Measurements from ENCODE around the gene LGALS16. TPM values are rescaled to one million over a fixed set of nuclear protein-coding genes. Genes with fewer than 3 reads are reported as not detected.

The LGALS16 gene
- total and polyA plus RNA-seq, 2 donors (not counting 1 experiment from before 2014, with no cell fraction given), result not detected

GRCh38 chr19:39637891-39638290, 17.8 kb upstream of the LGALS16 start:
- H3K27me3 Mint-ChIP-seq, result peaks cover 80% of the 10 kb centered on the region
- Histone ChIP-seq H3K4me1 (ENCODE audit: control insufficient read depth in 2 of 2, insufficient read depth in 2 of 2, low read length in 2 of 2) (no peaks in the 10 kb centered on the region), H3K9me3 (ENCODE audit: control extremely low read depth in 1 of 3, control insufficient read depth in 2 of 3, insufficient read depth in 1 of 3, low read length in 2 of 3) (peaks cover 0 to 1% (median 0%) of the 10 kb centered on the region in 3 donors), H3K36me3 (replicated peaks in 1 of 2; ENCODE audit: control extremely low read depth in 1 of 2, control insufficient read depth in 1 of 2, extremely low read depth in 1 of 2, insufficient read depth in 2 of 2, low read length in 1 of 2) (no peaks in the 10 kb centered on the region), H3K9ac (ENCODE audit: low read length) (no peak overlapping the region), H3K4me3 (ENCODE audit: control extremely low read depth in 1 of 5, extremely low read depth in 1 of 5, insufficient read depth in 1 of 5, low read depth in 2 of 5, low read length in 4 of 5) (no peak overlapping the region), H3K79me2 (ENCODE audit: control insufficient read depth, insufficient read depth, low read length) (no peaks in the 10 kb centered on the region), H4K20me1 (ENCODE audit: control insufficient read depth, insufficient read depth, low read length, poor library complexity, severe bottlenecking) (no peaks in the 10 kb centered on the region), H3K4me2 (replicated peaks; ENCODE audit: low read depth, low read length, poor library complexity, severe bottlenecking) (no peak overlapping the region), H2AFZ (ENCODE audit: insufficient read depth, low read depth, low read length, poor library complexity, severe bottlenecking) (no peak overlapping the region), H3K27ac (ENCODE audit: low read length in 2 of 2) (no peak overlapping the region), H3K27me3 (replicated peaks in 1 of 4; ENCODE audit: control extremely low read depth in 1 of 4, control insufficient read depth in 3 of 4, insufficient read depth in 4 of 4, low read length in 3 of 4) (peaks cover 0 to 18% (median 8%) of the 10 kb centered on the region in 4 experiments)
- intact Hi-C loops (cut with micrococcal nuclease), result no loop called here
- CTCF ChIA-PET, result no interaction called here
- ATAC-seq (ENCODE audit: low read depth), result no peak
- no peak for DNase-seq
- 76% methylated on average over 4 of the region's 4 CpGs for WGBS (ENCODE audit: insufficient coverage)
- TF ChIP-seq CTCF (IDR thresholded peaks at IDR 0.05), result no peak
- no peak for TF ChIP-seq EZH2 (IDR thresholded peaks at IDR 0.05; ENCODE audit: borderline replicate concordance, insufficient read depth, low read depth, low read length, poor library complexity, severe bottlenecking)
- no peaks in the 10 kb centered on the region for H3K4me1 Mint-ChIP-seq
- H3K9me3 Mint-ChIP-seq (ENCODE audit: insufficient read depth), result peaks cover 3% of the 10 kb centered on the region
- POLR2A ChIA-PET, result no interaction called here
- no peak overlapping the region for H3K4me3 Mint-ChIP-seq
- no peak overlapping the region for H3K27ac Mint-ChIP-seq

GRCh38 chr19:39641773-39642172, 13.9 kb upstream of the LGALS16 start:
- DNase-seq (no peak), ATAC-seq (ENCODE audit: low read depth) (no peak)
- ChIA-PET CTCF (no interaction called here), POLR2A (no interaction called here)
- Mint-ChIP-seq H3K27me3 (peaks cover 73% of the 10 kb centered on the region), H3K9me3 (ENCODE audit: insufficient read depth) (no peaks in the 10 kb centered on the region), H3K4me3 (no peak overlapping the region), H3K4me1 (no peaks in the 10 kb centered on the region), H3K27ac (no peak overlapping the region)
- no peak overlapping the region for H3K4me2 ChIP-seq (replicated peaks; ENCODE audit: low read depth, low read length, poor library complexity, severe bottlenecking)
- no peaks in the 10 kb centered on the region for H3K4me1 ChIP-seq (ENCODE audit: control insufficient read depth in 2 of 2, insufficient read depth in 2 of 2, low read length in 2 of 2)
- no peak overlapping the region for H2AFZ ChIP-seq (ENCODE audit: insufficient read depth, low read depth, low read length, poor library complexity, severe bottlenecking)
- no peak overlapping the region for H3K4me3 ChIP-seq (ENCODE audit: control extremely low read depth in 1 of 5, extremely low read depth in 1 of 5, insufficient read depth in 1 of 5, low read depth in 2 of 5, low read length in 4 of 5)
- peaks cover 0 to 21% (median 16%) of the 10 kb centered on the region in 4 experiments for H3K27me3 ChIP-seq (replicated peaks in 1 of 4; ENCODE audit: control extremely low read depth in 1 of 4, control insufficient read depth in 3 of 4, insufficient read depth in 4 of 4, low read length in 3 of 4)
- no peaks in the 10 kb centered on the region for H4K20me1 ChIP-seq (ENCODE audit: control insufficient read depth, insufficient read depth, low read length, poor library complexity, severe bottlenecking)
- H3K27ac ChIP-seq (ENCODE audit: low read length in 2 of 2), result no peak overlapping the region
- H3K9me3 ChIP-seq (ENCODE audit: control extremely low read depth in 1 of 3, control insufficient read depth in 2 of 3, insufficient read depth in 1 of 3, low read length in 2 of 3), result no peaks in the 10 kb centered on the region
- no peak for TF ChIP-seq CTCF (IDR thresholded peaks at IDR 0.05)
- no peak for TF ChIP-seq EZH2 (IDR thresholded peaks at IDR 0.05; ENCODE audit: borderline replicate concordance, insufficient read depth, low read depth, low read length, poor library complexity, severe bottlenecking)
- intact Hi-C loops (cut with micrococcal nuclease), result no loop called here
- H3K9ac ChIP-seq (ENCODE audit: low read length), result no peak overlapping the region
- H3K79me2 ChIP-seq (ENCODE audit: control insufficient read depth, insufficient read depth, low read length), result no peaks in the 10 kb centered on the region
- no peaks in the 10 kb centered on the region for H3K36me3 ChIP-seq (replicated peaks in 1 of 2; ENCODE audit: control extremely low read depth in 1 of 2, control insufficient read depth in 1 of 2, extremely low read depth in 1 of 2, insufficient read depth in 2 of 2, low read length in 1 of 2)
- WGBS (ENCODE audit: insufficient coverage), result 50% methylated on average over 1 of the region's 1 CpG

All from B cell (primary cell).